Lower lobe of right lung (tissue), 2 donors: Measurements from ENCODE around the gene TMEM175. TPM values are rescaled to one million over a fixed set of nuclear protein-coding genes. Genes with fewer than 3 reads are reported as not detected.
A peak's percentile ranks its signal among the peaks of the same experiment; 100 is the strongest.
"Not testable (repeated sequence)": the region's sequence is repeated elsewhere in the genome, so short reads cannot be mapped to it uniquely, and the experiment has no call there.

Source experiments
- ATAC-seq, 2 donors: fragments of 200-7000 bp; cut with Tn5 transposase; one replicate each; pipeline ENCODE4 v1.9.1; 2020 to 2022; ENCODE audit warnings: mild to moderate bottlenecking in 2 of 2, moderate library complexity in 2 of 2
- DNase-seq: peaks from one replicate; pipeline ENCODE4 v3.0.0-alpha.2; 2020
- H3K27ac ChIP-seq: fragments of 200-600 bp; one replicate; pipeline ENCODE4 v1.8.0; 2022
- H3K27me3 ChIP-seq: fragments of 200-600 bp; one replicate; pipeline ENCODE4 v1.8.0; 2022; ENCODE audit warnings: low read depth
- H3K36me3 ChIP-seq: fragments of 200-600 bp; one replicate; pipeline ENCODE4 v1.8.0; 2022; ENCODE audit warnings: mild to moderate bottlenecking
- H3K4me1 ChIP-seq: fragments of 200-600 bp; one replicate; pipeline ENCODE4 v1.8.0; 2022
- H3K4me3 ChIP-seq: fragments of 200-600 bp; one replicate; pipeline ENCODE4 v1.8.0; 2022; ENCODE audit warnings: mild to moderate bottlenecking
- H3K9me3 ChIP-seq: fragments of 200-600 bp; one replicate; pipeline ENCODE4 v1.8.0; 2022
- CTCF ChIP-seq: fragments of 200-600 bp; IDR thresholded peaks from one replicate; pipeline ENCODE4 v1.8.0; 2022; ENCODE audit warnings: antibody characterized with exemption, mild to moderate bottlenecking
- intact Hi-C: fragments of 100-400 bp; cut with DNase I; formaldehyde crosslinking; loops from one replicate; pipeline ENCODE4 v1.11.0; 2022
- total RNA-seq: library from RNA; stranded (reverse); fragmentation: NEBNext Ultra II Directional; extraction: Animal tissue kit (Norgen Biotek cat#: 25700); gene quantifications from one replicate; pipeline ENCODE4 v1.2.1, GENCODE V29; 2021
- donor health status: DM: no; HTN: yes; CAD: no; lungs with severe emphysema.

Gene TMEM175
- total RNA-seq, 1 donor from 2014 or later = 45.3 TPM

- ATAC-seq = no peak
- TF ChIP-seq CTCF = no peak
- no peak overlapping the region for H3K4me3 ChIP-seq
- peaks cover 30% of the 10 kb centered on the region for H3K4me1 ChIP-seq
- H3K27ac ChIP-seq = peak overlapping the region; percentile 78
- H3K36me3 ChIP-seq = peaks cover 40% of the 10 kb centered on the region
- no peak for DNase-seq
- intact Hi-C loops = no loop called here
- H3K9me3 ChIP-seq = no peaks in the 10 kb centered on the region
- H3K27me3 ChIP-seq = no peaks in the 10 kb centered on the region
Observed at GRCh38 chr4:913280-913618, 19.0 kb upstream of the TMEM175 start.

DNA sequence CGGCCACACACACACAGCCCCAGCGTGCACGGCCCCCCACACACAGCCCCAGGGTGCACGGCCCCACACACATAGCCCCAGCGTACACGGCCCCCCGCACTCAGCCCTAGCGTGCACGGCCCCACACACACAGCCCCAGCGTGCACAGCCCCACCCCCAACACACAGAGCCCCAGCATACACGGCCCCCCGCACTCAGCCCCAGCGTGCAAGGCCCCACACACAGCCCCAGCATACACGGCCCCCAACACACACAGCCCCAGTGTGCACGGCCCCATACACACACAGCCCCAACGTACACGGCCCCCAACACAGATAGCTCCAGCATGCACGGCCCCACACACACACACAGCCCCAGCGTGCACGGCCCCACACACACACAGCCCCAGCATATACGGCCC lies 17.7 kb upstream of the TMEM175 start:
- no peak for ATAC-seq
- Histone ChIP-seq H3K27me3 (no peaks in the 10 kb centered on the region), H3K9me3 (no peaks in the 10 kb centered on the region), H3K27ac (no peak overlapping the region), H3K4me3 (no peak overlapping the region), H3K4me1 (peaks cover 25% of the 10 kb centered on the region), H3K36me3 (peaks cover 33% of the 10 kb centered on the region)
- DNase-seq = peak; percentile 35
- intact Hi-C loops = no loop called here
- TF ChIP-seq CTCF = no peak

GRCh38 chr4:915041-915474 lies 17.2 kb upstream of the TMEM175 start:
- ATAC-seq = peak; percentile 44 to 70
- H3K27ac ChIP-seq = no peak overlapping the region
- no peaks in the 10 kb centered on the region for H3K9me3 ChIP-seq
- intact Hi-C loops = no loop called here
- no peak for TF ChIP-seq CTCF
- peaks cover 25% of the 10 kb centered on the region for H3K4me1 ChIP-seq
- DNase-seq = peak; percentile 55
- H3K27me3 ChIP-seq = no peaks in the 10 kb centered on the region
- H3K4me3 ChIP-seq = peak overlapping the region; percentile 27
- H3K36me3 ChIP-seq = peaks cover 32% of the 10 kb centered on the region

DNA sequence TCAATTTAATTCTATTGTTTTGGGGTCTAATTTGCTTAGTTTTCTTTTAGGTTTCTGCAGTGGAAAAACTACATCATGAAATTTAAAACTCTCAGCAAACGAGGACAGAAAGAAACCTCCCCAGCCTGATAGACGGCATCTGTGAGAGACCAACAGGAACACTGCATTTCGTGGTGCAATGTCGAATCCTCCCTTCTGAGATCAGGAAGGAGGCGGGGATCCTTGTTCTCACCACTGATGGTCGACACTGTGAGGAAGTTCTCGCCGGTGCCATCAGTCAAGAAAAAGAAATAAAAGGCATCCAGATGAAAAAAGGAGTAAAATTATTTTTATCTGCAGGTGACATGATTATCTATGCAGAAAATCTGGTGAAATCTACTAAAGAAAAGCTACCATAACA lies 16.7 kb upstream of the TMEM175 start:
- intact Hi-C loops = no loop called here
- peak; percentile 70 to 74 for ATAC-seq
- no peak for TF ChIP-seq CTCF
- DNase-seq = peak; percentile 38
- Histone ChIP-seq H3K36me3 (peaks cover 28% of the 10 kb centered on the region), H3K27ac (no peak overlapping the region), H3K9me3 (no peaks in the 10 kb centered on the region), H3K4me3 (peak overlapping the region; percentile 27), H3K4me1 (peaks cover 25% of the 10 kb centered on the region), H3K27me3 (no peaks in the 10 kb centered on the region)

GRCh38 chr4:917466-917865 lies 14.8 kb upstream of the TMEM175 start:
- Histone ChIP-seq H3K27me3 (no peaks in the 10 kb centered on the region), H3K4me1 (peaks cover 16% of the 10 kb centered on the region), H3K27ac (no peak overlapping the region), H3K9me3 (no peaks in the 10 kb centered on the region), H3K4me3 (no peak overlapping the region), H3K36me3 (peaks cover 10% of the 10 kb centered on the region)
- TF ChIP-seq CTCF = no peak
- intact Hi-C loops = no loop called here
- ATAC-seq (no peak), DNase-seq (peak; percentile 15)

GRCh38 chr4:917992-918391 lies 14.3 kb upstream of the TMEM175 start:
- H3K4me1 ChIP-seq = peaks cover 13% of the 10 kb centered on the region
- peaks cover 8% of the 10 kb centered on the region for H3K36me3 ChIP-seq
- TF ChIP-seq CTCF = no peak
- DNase-seq (no peak), ATAC-seq (no peak)
- no peak overlapping the region for H3K4me3 ChIP-seq
- H3K27me3 ChIP-seq = no peaks in the 10 kb centered on the region
- no peak overlapping the region for H3K27ac ChIP-seq
- no peaks in the 10 kb centered on the region for H3K9me3 ChIP-seq
- intact Hi-C loops = no loop called here

- H3K27ac ChIP-seq, H3K9me3 ChIP-seq, intact Hi-C loops, H3K4me3 ChIP-seq, H3K27me3 ChIP-seq, H3K4me1 ChIP-seq, H3K36me3 ChIP-seq, ATAC-seq: not testable (repeated sequence)
- DNase-seq = peak; percentile 36
Observed at GRCh38 chr4:918591-918990, 13.7 kb upstream of the TMEM175 start.

DNA sequence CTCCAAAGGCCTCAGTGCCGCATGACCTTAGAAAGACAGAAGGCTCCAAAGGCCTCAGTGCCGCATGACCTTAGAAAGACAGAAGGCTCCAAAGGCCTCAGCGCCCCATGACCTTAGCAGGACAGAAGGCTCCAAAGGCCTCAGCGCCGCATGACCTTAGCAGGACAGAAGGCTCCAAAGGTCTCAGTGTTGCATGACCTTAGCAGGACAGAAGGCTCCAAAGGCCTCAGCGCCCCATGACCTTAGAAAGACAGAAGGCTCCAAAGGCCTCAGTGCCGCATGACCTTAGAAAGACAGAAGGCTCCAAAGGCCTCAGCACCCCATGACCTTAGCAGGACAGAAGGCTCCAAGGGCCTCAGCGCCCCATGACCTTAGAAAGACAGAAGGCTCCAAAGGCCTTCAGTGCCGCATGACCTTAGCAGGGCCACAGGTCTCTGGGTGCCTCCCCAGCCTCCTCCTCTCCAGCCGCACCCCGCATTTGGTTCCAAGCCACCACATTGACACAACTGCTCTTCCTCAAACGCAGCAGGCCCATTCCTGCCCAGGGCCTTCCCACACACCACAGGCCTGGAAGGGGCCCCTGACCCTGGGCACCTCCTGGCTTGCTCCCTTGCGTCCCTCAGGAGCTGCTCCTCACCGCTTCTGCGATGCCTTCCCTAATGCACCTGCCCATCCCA lies 13.1 kb upstream of the TMEM175 start:
- H3K4me3 ChIP-seq, ATAC-seq, H3K36me3 ChIP-seq, H3K9me3 ChIP-seq, H3K27me3 ChIP-seq, H3K27ac ChIP-seq, intact Hi-C loops, H3K4me1 ChIP-seq: not testable (repeated sequence)
- DNase-seq = peak; percentile 28
